ENCODE measurements around the gene CERS4.

The CERS4 gene

GRCh38 chr19:8224394-8225145 lies 15.4 kb downstream of the CERS4 start:
- TF ChIP-seq CTCF (conservative IDR thresholded peaks at IDR 0.05) = no peak
- no peak overlapping the region for H3K27ac ChIP-seq

GRCh38 chr19:8231073-8231604 lies 22.0 kb downstream of the CERS4 start:
- no peak overlapping the region for H3K27ac ChIP-seq
- TF ChIP-seq CTCF (conservative IDR thresholded peaks at IDR 0.05) = no peak

GRCh38 chr19:8233370-8233769 lies 24.2 kb downstream of the CERS4 start:
- no peak for TF ChIP-seq CTCF (conservative IDR thresholded peaks at IDR 0.05)
- no peak overlapping the region for H3K27ac ChIP-seq

GRCh38 chr19:8237026-8237425 lies 27.9 kb downstream of the CERS4 start:
- H3K27ac ChIP-seq = no peak overlapping the region
- no peak for TF ChIP-seq CTCF (conservative IDR thresholded peaks at IDR 0.05)

- H3K27ac ChIP-seq = no peak overlapping the region
- no peak for TF ChIP-seq CTCF (conservative IDR thresholded peaks at IDR 0.05)
These were observed 29.1 kb downstream of the CERS4 start for GRCh38 chr19:8238251-8238650.

GRCh38 chr19:8239528-8240273 lies 30.5 kb downstream of the CERS4 start:
- H3K27ac ChIP-seq = peak overlapping the region; percentile 76
- no peak for TF ChIP-seq CTCF (conservative IDR thresholded peaks at IDR 0.05)
